ENCODE measurements around the gene DCD.

DNA sequence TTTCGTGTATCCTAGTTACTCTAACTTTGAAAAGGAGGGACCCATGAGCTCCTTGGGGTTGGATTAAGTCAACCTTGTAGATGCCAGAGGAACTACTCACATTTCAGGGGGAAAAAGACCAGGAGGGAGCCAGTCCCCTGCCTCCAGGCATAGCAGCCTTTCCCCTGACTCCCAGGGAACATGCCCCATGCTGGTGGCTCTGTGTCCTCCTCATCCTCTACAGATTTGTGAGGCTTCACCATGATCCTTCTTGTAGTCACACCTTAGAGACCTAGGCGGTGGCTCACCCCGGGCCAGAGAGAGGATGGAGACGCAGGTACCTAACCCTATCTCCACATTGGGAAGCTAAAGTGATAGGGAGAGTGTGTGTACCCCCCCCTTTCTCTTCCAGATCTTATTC, 43.7 kb downstream of the DCD start:
- TF ChIP-seq, protein P1, sequence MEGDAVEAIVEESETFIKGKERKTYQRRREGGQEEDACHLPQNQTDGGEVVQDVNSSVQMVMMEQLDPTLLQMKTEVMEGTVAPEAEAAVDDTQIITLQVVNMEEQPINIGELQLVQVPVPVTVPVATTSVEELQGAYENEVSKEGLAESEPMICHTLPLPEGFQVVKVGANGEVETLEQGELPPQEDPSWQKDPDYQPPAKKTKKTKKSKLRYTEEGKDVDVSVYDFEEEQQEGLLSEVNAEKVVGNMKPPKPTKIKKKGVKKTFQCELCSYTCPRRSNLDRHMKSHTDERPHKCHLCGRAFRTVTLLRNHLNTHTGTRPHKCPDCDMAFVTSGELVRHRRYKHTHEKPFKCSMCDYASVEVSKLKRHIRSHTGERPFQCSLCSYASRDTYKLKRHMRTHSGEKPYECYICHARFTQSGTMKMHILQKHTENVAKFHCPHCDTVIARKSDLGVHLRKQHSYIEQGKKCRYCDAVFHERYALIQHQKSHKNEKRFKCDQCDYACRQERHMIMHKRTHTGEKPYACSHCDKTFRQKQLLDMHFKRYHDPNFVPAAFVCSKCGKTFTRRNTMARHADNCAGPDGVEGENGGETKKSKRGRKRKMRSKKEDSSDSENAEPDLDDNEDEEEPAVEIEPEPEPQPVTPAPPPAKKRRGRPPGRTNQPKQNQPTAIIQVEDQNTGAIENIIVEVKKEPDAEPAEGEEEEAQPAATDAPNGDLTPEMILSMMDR (IDR thresholded peaks at IDR 0.05; ENCODE audit: borderline replicate concordance, extremely low read depth, low read length, poor library complexity, severe bottlenecking): no peak
- TF ChIP-seq EZH2 (IDR thresholded peaks at IDR 0.05; ENCODE audit: borderline replicate concordance, low read depth, low read length, severe bottlenecking): no peak
